Fibroblast of lung (primary cell): ENCODE results near the gene IGFALS. TPM values are rescaled to one million over a fixed set of nuclear protein-coding genes. Genes with fewer than 3 reads are reported as not detected.
A peak's percentile ranks its signal among the peaks of the same experiment; 100 is the strongest.

Experiments
- DNase-seq, 2 donors: peaks; one replicate each; pipeline versions ENCODE4 v3.0.0 to v3.0.0-alpha.2; 2010; ENCODE audit warnings: low read depth in 2 of 2
- H2AFZ ChIP-seq: 2 replicates; pipeline ENCODE4 v1.5.1; 2012; ENCODE audit warnings: low read length, control low read depth, inconsistent platforms
- H3K27ac ChIP-seq: 2 replicates; pipeline ENCODE4 v1.5.1; 2011; ENCODE audit warnings: low read length, control low read depth; ENCODE audit not compliant: insufficient read depth
- H3K27me3 ChIP-seq: 2 replicates; pipeline ENCODE4 v1.5.1; 2011; ENCODE audit warnings: mild to moderate bottlenecking, low read length; ENCODE audit not compliant: control insufficient read depth, insufficient read depth
- H3K36me3 ChIP-seq: 2 replicates; pipeline ENCODE4 v1.5.1; 2011; ENCODE audit warnings: low read length; ENCODE audit not compliant: control insufficient read depth, insufficient read depth
- H3K4me1 ChIP-seq: 2 replicates; pipeline ENCODE4 v1.5.1; 2011; ENCODE audit warnings: low read length; ENCODE audit not compliant: control insufficient read depth, insufficient read depth; ENCODE audit errors: extremely low read depth
- H3K4me2 ChIP-seq: 2 replicates; pipeline ENCODE4 v1.5.1; 2011; ENCODE audit warnings: low read length, control low read depth; ENCODE audit not compliant: insufficient read depth; ENCODE audit errors: extremely low read depth
- H3K4me3 ChIP-seq, 4 experiments: fragments of 200-600 bp in 1 of 4; sonication (generic) in 1 of 4; replicated peaks in 1 of 4; 2 replicates each; pipeline ENCODE4 v1.5.1; 2011 to 2016; ENCODE audit warnings: low read length in 4 of 4, low read depth in 3 of 4, mild to moderate bottlenecking in 3 of 4, control low read depth in 2 of 4, inconsistent platforms in 1 of 4, mixed read lengths in 1 of 4; ENCODE audit not compliant: insufficient read depth in 1 of 4; ENCODE audit errors: control extremely low read depth in 1 of 4
- H3K79me2 ChIP-seq: 2 replicates; pipeline ENCODE4 v1.5.1; 2012; ENCODE audit warnings: mild to moderate bottlenecking, low read length, inconsistent platforms; ENCODE audit not compliant: control insufficient read depth, insufficient read depth
- H3K9ac ChIP-seq: 2 replicates; pipeline ENCODE4 v1.5.1; 2011; ENCODE audit warnings: mild to moderate bottlenecking, low read length, control low read depth; ENCODE audit not compliant: insufficient read depth
- H3K9me3 ChIP-seq: 2 replicates; pipeline ENCODE4 v1.5.1; 2012; ENCODE audit warnings: low read depth, low read length; ENCODE audit not compliant: control insufficient read depth, insufficient read depth
- H4K20me1 ChIP-seq: 2 replicates; pipeline ENCODE4 v1.5.1; 2011; ENCODE audit warnings: low read length; ENCODE audit not compliant: control insufficient read depth, insufficient read depth; ENCODE audit errors: extremely low read depth
- CTCF ChIP-seq, 2 donors: IDR thresholded peaks in 1 of 2; conservative IDR thresholded peaks in 1 of 2; 1 replicate in 1 of 2; 2 replicates in 1 of 2; pipeline ENCODE4 v1.5.1; 2011 to 2012; ENCODE audit warnings: low read length in 2 of 2, control low read depth in 1 of 2, inconsistent platforms in 1 of 2, low read depth in 1 of 2, mild to moderate bottlenecking in 1 of 2
- EZH2 ChIP-seq: IDR thresholded peaks from 2 replicates; pipeline ENCODE4 v1.5.1; 2012; ENCODE audit warnings: low read length, control low read depth, mild to moderate bottlenecking; ENCODE audit errors: missing control alignments
- polyA plus RNA-seq, 2 donors: library from polyadenylated mRNA; depleted of rRNA in 1 of 2; stranded (reverse) in 1 of 2; unstranded in 1 of 2; fragments of >200 nt; gene quantifications; 2 replicates each; pipeline ENCODE4 v1.2.1, GENCODE V29; 2011 to 2012; ENCODE audit warnings: missing spikeins in 1 of 2
- total RNA-seq: library from RNA; depleted of rRNA; stranded (reverse); fragments of >200 nt; gene quantifications from 2 replicates; pipeline ENCODE4 v1.2.1, GENCODE V29; 2014

Gene IGFALS
- total and polyA plus RNA-seq, 2 donors (not counting 1 experiment from before 2014, with no cell fraction given) = not detected

- peak within 1 kb of the TSS; percentile 86 for H3K9ac ChIP-seq
- H3K4me3 ChIP-seq = peak within 1 kb of the TSS; percentile 89 to 96 (median 92)
- H3K4me1 ChIP-seq = peaks cover 2% of the 10 kb centered on the region
- DNase-seq = peak; percentile 100
- H3K27ac ChIP-seq = peak within 1 kb of the TSS; percentile 62
- peaks cover 31% of the 10 kb centered on the region for H3K79me2 ChIP-seq
- TF ChIP-seq CTCF (conservative IDR thresholded peaks at IDR 0.05 in 1 of 2, IDR thresholded peaks at IDR 0.05 in 1 of 2; ENCODE audit: low read depth in 1 of 2, low read length in 2 of 2) (no peak), EZH2 (no peak)
- H3K27me3 ChIP-seq = no peaks in the 10 kb centered on the region
- H4K20me1 ChIP-seq = no peaks in the 10 kb centered on the region
- peaks cover 15% of the 10 kb centered on the region for H3K36me3 ChIP-seq
- H3K9me3 ChIP-seq = no peaks in the 10 kb centered on the region
- H3K4me2 ChIP-seq = peak within 1 kb of the TSS; percentile 86
- peak within 1 kb of the TSS; percentile 1 for H2AFZ ChIP-seq
Measured at GRCh38 chr16:1782408-1783264, 10.9 kb downstream of the IGFALS start, which contains the start of the genes NUBP2 and SPSB3. NUBP2 (plus strand) TSS chr16:1782960; CDS start chr16:1783021, 61 bp downstream. SPSB3 (minus strand) TSS chr16:1782571; CDS start chr16:1781483, 1,088 bp downstream.

- peak overlapping the region; percentile 66 for H3K9ac ChIP-seq
- peaks cover 16% of the 10 kb centered on the region for H3K36me3 ChIP-seq
- TF ChIP-seq EZH2 = no peak
- TF ChIP-seq CTCF (conservative IDR thresholded peaks at IDR 0.05 in 1 of 2, IDR thresholded peaks at IDR 0.05 in 1 of 2; ENCODE audit: low read depth in 1 of 2, low read length in 2 of 2) = peak in 1 of 2 donors; percentile 5
- H3K27me3 ChIP-seq = no peaks in the 10 kb centered on the region
- H4K20me1 ChIP-seq = no peaks in the 10 kb centered on the region
- peak overlapping the region; percentile 64 to 83 (median 76) for H3K4me3 ChIP-seq
- H3K79me2 ChIP-seq = peaks cover 30% of the 10 kb centered on the region
- H3K4me1 ChIP-seq = peaks cover 2% of the 10 kb centered on the region
- DNase-seq = peak in 1 of 2 donors; percentile 20
- H2AFZ ChIP-seq = no peak overlapping the region
- H3K4me2 ChIP-seq = peak overlapping the region; percentile 86
- peak overlapping the region; percentile 47 for H3K27ac ChIP-seq
- no peaks in the 10 kb centered on the region for H3K9me3 ChIP-seq
Measured at GRCh38 chr16:1781758-1782407, 11.6 kb downstream of the IGFALS start.

- Histone ChIP-seq H3K9me3 (no peaks in the 10 kb centered on the region), H3K4me2 (peak overlapping the region; percentile 86), H3K4me1 (peaks cover 2% of the 10 kb centered on the region), H2AFZ (no peak overlapping the region), H4K20me1 (no peaks in the 10 kb centered on the region), H3K36me3 (peaks cover 17% of the 10 kb centered on the region), H3K9ac (no peak overlapping the region), H3K79me2 (peaks cover 25% of the 10 kb centered on the region), H3K4me3 (peak overlapping the region; percentile 64 to 83 (median 76)), H3K27me3 (no peaks in the 10 kb centered on the region), H3K27ac (no peak overlapping the region)
- no peak for DNase-seq
- no peak for TF ChIP-seq EZH2
- no peak for TF ChIP-seq CTCF (conservative IDR thresholded peaks at IDR 0.05 in 1 of 2, IDR thresholded peaks at IDR 0.05 in 1 of 2; ENCODE audit: low read depth in 1 of 2, low read length in 2 of 2)
Measured at GRCh38 chr16:1781254-1781653, 12.3 kb downstream of the IGFALS start.
